ENCODE measurements around the gene ANOS1.

GRCh38 chrX:8629871-8630270 lies 102.1 kb downstream of the ANOS1 start:
- no peak for TF ChIP-seq CTCF (IDR thresholded peaks at IDR 0.05)
- TF ChIP-seq POLR2A (IDR thresholded peaks at IDR 0.05) = no peak
